Measurements from ENCODE around the gene PTGS1. TPM values are rescaled to one million over a fixed set of nuclear protein-coding genes. Genes with fewer than 3 reads are reported as not detected.
A peak's percentile ranks its signal among the peaks of the same experiment; 100 is the strongest.

PTGS1 gene
- total and polyA plus RNA-seq, 2 of the 8 experiments (the other 6 are each of a cell fraction or from before 2014, with no cell fraction given), result 1.1 to 1.9 TPM

DNA sequence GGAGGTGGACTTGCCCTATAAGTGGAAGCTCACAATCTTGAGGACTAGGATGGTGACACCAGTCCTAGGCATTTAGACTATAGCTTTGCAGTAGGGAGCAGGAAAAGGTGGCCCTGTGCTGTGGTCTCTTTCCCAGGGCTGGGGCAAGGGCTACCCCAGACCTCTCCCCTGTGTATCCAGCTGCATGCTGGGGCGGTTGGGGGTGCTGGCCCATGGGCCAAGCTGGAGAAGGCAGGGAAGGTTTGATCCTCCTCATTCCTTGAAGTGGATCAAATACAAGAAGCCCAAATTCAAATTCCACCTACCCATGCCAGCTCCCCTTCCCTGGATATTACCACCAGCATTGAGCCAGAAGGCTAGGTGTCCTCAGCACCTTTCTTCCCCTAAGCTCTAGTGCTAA lies 2.2 kb upstream of the PTGS1 start:
- H3K36me3 ChIP-seq (ENCODE audit: control insufficient read depth in 2 of 4, insufficient read depth in 4 of 4, low read length in 3 of 4), result no peaks in the 10 kb centered on the region
- FAIRE-seq, result no peak
- no peak overlapping the region for H3K9ac ChIP-seq (replicated peaks in 1 of 4; ENCODE audit: extremely low read depth in 1 of 4, low read depth in 3 of 4, low read length in 3 of 4)
- ChIA-PET POLR2A (ENCODE audit: partially characterized antibody) (interaction anchor here (1.0 kb wide), 1 partner anchor 242 kb away, joined by 3 read pairs; no protein-coding TSS in a partner anchor), CTCF (ENCODE audit: partially characterized antibody) (interaction anchor here (0.9 to 6.1 kb wide), 7 partner anchors 10 to 270 kb away, joined by 3 to 42 read pairs (median 4); no protein-coding TSS in a partner anchor)
- H2BK15ac ChIP-seq (ENCODE audit: low read length), result peak overlapping the region; percentile 72; the same call in 1 of the 2 replicates
- H3K27ac ChIP-seq (ENCODE audit: low read depth, low read length), result no peak overlapping the region
- no peak for DNase-seq (ENCODE audit: low read depth in 1 of 2, low spot score in 2 of 2)
- no peak overlapping the region for H2BK5ac ChIP-seq (ENCODE audit: low read depth, low read length)
- no peaks in the 10 kb centered on the region for H3K79me2 ChIP-seq (ENCODE audit: control insufficient read depth in 1 of 2, insufficient read depth in 2 of 2, low read length in 2 of 2)
- H3K18ac ChIP-seq (ENCODE audit: extremely low read depth, low read length), result no peak overlapping the region
- H3K14ac ChIP-seq (ENCODE audit: insufficient read length), result no peak overlapping the region
- no peak overlapping the region for H3K4me2 ChIP-seq (ENCODE audit: insufficient read depth in 1 of 2, low read depth in 2 of 2, low read length in 2 of 2)
- H3K79me1 ChIP-seq (ENCODE audit: low read depth, low read length), result no peaks in the 10 kb centered on the region
- no peak overlapping the region for H2BK120ac ChIP-seq (replicated peaks; ENCODE audit: low read depth, low read length)
- no peak overlapping the region for H4K5ac ChIP-seq (ENCODE audit: insufficient read length, low read depth, low read length)
- peak overlapping the region; percentile 59 for H4K91ac ChIP-seq (replicated peaks; ENCODE audit: insufficient read length, low read length)
- H2BK20ac ChIP-seq (ENCODE audit: low read length), result no peak overlapping the region
- no peak overlapping the region; the same call in 1 of the 2 replicates for H2AK5ac ChIP-seq (ENCODE audit: low read depth, low read length)
- H3K4me1 ChIP-seq (replicated peaks in 1 of 4; ENCODE audit: control insufficient read depth in 3 of 4, insufficient read depth in 4 of 4, low read length in 3 of 4), result peaks cover 4 to 6% (median 5%) of the 10 kb centered on the region in 4 experiments; a peak in 4 of 7 replicates
- H3K4me3 ChIP-seq (ENCODE audit: extremely low read depth in 1 of 4, insufficient read depth in 2 of 4, low read depth in 3 of 4, low read length in 4 of 4), result no peak overlapping the region
- peaks cover 8% of the 10 kb centered on the region for H3K23me2 ChIP-seq (ENCODE audit: low read depth, low read length)
- H3K56ac ChIP-seq (replicated peaks; ENCODE audit: insufficient read length, low read depth, low read length), result no peak overlapping the region
- no peak overlapping the region; the same call in 1 of the 2 replicates for H4K8ac ChIP-seq (ENCODE audit: extremely low read depth, insufficient read depth, low read length)
- H2BK12ac ChIP-seq (ENCODE audit: low read depth, low read length), result no peak overlapping the region
- H3K4ac ChIP-seq (replicated peaks; ENCODE audit: insufficient read length, low read depth, low read length), result no peak overlapping the region
- no peaks in the 10 kb centered on the region for H3K9me3 ChIP-seq (ENCODE audit: insufficient read depth in 2 of 2, low read depth in 1 of 2, low read length in 1 of 2)
- no peak overlapping the region for H3K23ac ChIP-seq (ENCODE audit: insufficient read length)
- H4K20me1 ChIP-seq (replicated peaks in 1 of 2; ENCODE audit: control insufficient read depth in 1 of 2, insufficient read depth in 2 of 2, low read length in 2 of 2), result no peaks in the 10 kb centered on the region
- 82% methylated on average over 1 of the region's 1 CpG; no CpG with 5 or more reads in 1 of the 2 experiments for WGBS, 2 experiments (ENCODE audit: extremely low coverage in 1 of 2, insufficient coverage in 1 of 2, insufficient read length in 1 of 2, insufficient replicate concordance in 2 of 2, low coverage in 1 of 2, low lambda C conversion rate in 2 of 2, missing lambda C conversion rate in 1 of 2)
- no peak overlapping the region for H2AFZ ChIP-seq (ENCODE audit: low read length)
- peaks cover 5 to 40% (median 34%) of the 10 kb centered on the region in 4 experiments for H3K27me3 ChIP-seq (replicated peaks in 1 of 4; ENCODE audit: control insufficient read depth in 3 of 4, extremely low read depth in 1 of 4, insufficient read depth in 3 of 4, low read length in 3 of 4)
- TF ChIP-seq CTCF (IDR thresholded peaks at IDR 0.05; ENCODE audit: control extremely low read depth in 1 of 3, insufficient read depth in 1 of 3, low read depth in 1 of 3, low read length in 3 of 3) (no peak), NRF1 (IDR thresholded peaks at IDR 0.05; ENCODE audit: low read depth, low read length) (no peak), BRCA1 (IDR thresholded peaks at IDR 0.05; ENCODE audit: low read depth, low read length) (no peak), POU5F1 (IDR thresholded peaks at IDR 0.05; ENCODE audit: low read depth, low read length) (no peak), USF2 (IDR thresholded peaks at IDR 0.05; ENCODE audit: low read length) (no peak), SUZ12 (IDR thresholded peaks at IDR 0.05; ENCODE audit: low read length) (no peak), CBX5 (IDR thresholded peaks at IDR 0.05; ENCODE audit: low read depth, low read length) (no peak), JUN (IDR thresholded peaks at IDR 0.05; ENCODE audit: low read depth, low read length) (no peak), SP1 (IDR thresholded peaks at IDR 0.05; ENCODE audit: low read depth, low read length) (no peak), TEAD4 (IDR thresholded peaks at IDR 0.05; ENCODE audit: low read depth, low read length) (no peak), SIRT6 (IDR thresholded peaks at IDR 0.05; ENCODE audit: low read length) (no peak)

Data from H1 (cell line).